ENCODE measurements around the gene INPP5A.

Gene INPP5A

DNA sequence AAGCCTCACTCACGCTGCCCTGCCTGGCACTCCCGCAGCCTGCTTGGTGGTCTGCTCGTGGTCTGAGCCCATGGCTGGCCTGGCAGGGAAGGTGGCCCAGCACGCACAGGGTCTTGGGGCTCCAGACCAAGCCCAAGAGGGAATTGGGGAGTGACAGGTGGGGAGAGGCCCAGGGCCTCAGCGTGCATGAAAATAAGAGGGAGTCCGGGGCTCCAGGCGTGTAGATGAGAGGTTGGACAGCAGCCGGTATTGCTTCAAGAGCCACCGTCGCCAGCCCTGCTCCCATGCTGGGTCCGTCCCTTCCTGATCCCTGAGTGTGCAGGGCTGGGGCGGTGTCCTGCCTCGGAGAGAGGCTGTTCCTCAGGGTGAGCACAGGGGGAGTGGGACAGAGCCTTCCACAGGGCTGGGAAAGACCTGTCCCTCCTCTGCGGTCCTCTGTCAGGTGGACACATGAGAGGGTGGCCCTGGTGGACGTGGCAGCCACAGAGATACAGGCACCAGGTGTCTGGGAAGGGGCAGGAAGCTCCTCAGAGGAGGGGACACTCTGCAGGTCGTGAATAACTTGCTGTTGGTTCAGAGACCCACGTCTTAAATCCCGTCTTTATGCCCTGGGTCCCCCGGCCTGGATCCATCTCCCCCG, 113.1 kb downstream of the INPP5A start:
- DNase-seq = no peak

DNA sequence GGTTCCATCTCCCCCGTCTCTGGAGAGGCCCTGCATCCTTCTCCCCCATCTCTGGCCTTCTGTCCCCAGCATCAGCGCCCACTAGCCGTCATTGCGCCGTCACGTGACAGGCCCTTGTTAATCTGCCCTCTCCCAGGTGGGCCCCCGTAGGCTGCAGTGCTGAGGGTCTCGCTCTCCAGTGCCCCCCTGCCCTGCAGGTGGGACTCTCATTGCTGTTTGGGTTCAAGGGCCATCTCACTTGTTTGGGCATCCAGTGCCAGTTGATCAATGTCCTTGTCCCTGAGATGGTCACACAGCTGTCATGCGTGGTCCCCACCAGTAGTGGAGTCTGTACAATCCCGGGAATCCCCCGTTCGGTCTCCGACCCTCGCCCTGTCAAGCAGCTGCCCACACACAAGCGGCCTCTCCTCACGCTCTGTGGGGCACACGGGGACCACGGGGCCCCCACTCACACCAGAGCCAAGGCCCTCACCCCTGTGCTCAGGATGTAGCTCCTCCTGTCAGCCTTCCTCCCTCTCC, 114.0 kb downstream of the INPP5A start:
- no peak for DNase-seq

GRCh38 chr10:132652446-132652845, 114.9 kb downstream of the INPP5A start:
- DNase-seq = no peak

GRCh38 chr10:132652936-132653590, 115.5 kb downstream of the INPP5A start:
- DNase-seq = no peak

GRCh38 chr10:132653721-132654120, 116.1 kb downstream of the INPP5A start:
- no peak for DNase-seq

GRCh38 chr10:132654121-132654571, 116.6 kb downstream of the INPP5A start:
- DNase-seq = no peak

- DNase-seq = peak; percentile 21
Observed at GRCh38 chr10:132654708-132655661, 117.4 kb downstream of the INPP5A start.

GRCh38 chr10:132655735-132656134, 118.1 kb downstream of the INPP5A start:
- no peak for DNase-seq

DNA sequence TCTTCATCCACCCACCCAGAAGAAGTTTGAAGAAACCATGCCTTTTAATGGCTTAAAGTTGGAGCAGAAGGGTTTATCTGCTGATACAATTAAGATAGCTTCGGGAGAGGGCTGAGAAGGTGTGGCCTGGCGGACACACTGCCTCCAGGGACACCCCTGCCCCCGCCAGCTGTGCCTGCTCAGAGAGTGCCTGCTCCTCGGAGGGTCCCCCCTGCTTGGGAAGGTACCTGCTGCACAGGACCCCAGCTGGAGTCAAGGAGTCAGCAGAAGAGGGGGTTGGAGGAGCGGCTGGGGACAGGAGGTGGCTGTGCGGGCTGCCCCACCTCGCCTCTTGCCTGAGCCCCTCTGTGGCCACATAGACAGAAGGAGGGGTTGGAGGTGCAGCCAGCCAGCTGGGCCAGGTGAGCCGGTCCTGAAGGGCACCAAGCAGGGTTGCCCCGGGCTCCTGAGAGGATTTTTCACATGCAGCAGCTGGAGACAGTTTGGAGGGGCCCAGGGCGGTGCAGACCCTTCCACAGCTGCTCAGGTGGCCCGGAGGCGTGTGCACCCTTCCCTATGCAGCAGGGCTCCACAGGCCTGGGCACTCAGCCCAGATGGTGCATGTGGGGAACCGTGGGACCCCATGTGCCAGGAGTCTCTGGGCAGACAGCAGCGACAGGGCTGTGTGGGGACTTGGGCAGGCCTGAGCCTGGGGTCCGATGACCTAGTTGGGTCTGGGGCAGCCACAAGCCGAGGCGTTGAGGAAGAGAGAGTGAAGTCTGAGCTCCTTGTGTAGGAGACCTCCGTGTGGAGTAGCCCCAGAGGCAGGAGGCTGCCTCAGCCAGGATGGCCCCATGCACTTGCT, 118.9 kb downstream of the INPP5A start:
- no peak for DNase-seq

- DNase-seq = no peak
Observed at GRCh38 chr10:132657127-132657706, 119.6 kb downstream of the INPP5A start.

DNA sequence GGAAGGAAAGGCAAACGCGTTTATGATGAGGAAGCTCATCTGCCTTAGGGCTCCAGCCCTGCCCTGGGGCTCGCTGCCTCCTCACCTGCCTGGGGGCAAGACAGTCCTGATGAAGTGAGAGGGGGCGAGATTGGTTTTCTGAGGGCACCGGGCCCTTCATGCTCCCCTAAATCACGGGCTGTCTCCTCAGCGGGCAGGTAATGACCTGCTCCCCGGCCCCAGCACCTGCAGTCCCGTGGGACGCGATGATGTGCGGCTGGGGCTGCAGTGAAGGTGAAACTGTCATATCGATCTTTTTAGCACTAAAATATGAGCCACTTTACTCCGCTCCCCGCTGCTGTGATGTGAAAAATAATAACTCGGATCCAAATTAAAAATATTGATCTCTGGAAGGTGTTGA, 120.2 kb downstream of the INPP5A start:
- DNase-seq = no peak

- no peak for DNase-seq
Observed at GRCh38 chr10:132658546-132659205, 121.1 kb downstream of the INPP5A start.

DNA sequence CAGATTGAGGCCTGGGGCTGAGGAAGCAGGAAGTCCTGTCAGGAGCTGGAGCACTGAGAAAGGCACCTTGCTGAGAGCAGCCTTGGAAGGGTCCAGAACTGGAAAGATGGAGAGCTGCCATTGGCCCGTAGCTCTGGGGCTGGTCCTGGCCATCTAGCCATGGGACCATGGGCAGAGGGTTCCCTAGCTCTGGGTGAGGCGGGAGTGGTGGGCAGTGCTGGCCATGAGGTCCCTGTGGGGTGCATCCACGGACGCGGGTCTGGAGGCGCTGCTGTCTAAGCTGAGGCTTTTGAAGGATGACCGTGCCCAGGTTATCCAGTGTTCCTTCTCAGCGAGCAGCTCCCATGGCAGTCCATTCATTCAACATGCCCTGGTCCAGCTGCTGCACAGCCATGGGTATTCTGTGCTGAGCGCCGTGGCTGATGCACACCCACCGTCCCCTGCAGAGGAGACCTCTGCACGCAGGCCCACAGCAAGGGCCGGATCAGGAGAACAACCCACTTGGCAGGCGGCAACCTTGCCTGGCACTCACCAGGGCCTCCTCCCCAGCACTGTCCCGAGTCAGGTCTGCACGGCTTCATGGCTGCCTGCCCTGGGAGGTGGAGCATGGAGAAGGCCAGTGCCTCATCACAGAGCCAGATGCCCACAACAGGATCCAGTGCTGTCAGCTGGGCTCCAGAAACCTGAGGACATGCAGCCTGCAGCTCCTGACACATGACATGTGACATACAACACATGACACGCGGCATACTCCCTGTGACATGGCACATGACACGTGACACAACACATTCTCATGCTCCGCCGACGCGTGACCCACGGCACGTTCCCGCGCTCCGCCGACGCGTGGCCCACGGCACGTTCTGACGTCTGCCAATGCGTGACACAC, 121.9 kb downstream of the INPP5A start:
- no peak for DNase-seq

DNA sequence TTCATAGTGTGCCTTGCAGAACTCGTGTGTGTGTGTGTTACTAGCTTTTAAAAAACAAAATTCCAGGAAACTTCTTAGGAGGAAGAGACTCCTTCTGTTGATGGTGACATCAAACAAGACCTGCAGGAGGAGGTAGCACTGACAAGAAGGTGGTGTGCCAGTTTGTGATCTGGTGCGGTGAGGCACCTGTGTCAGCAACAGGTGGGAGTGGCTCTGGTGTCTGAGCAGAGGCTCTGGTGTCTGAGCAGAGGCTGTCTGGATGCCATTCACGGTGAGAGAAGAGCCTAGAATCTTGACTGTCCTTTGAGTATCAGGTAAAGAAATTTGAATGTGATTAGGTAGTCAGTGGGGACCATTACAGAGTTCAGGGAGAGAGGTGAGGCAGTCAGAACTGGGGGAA, 122.8 kb downstream of the INPP5A start:
- DNase-seq = no peak

DNA sequence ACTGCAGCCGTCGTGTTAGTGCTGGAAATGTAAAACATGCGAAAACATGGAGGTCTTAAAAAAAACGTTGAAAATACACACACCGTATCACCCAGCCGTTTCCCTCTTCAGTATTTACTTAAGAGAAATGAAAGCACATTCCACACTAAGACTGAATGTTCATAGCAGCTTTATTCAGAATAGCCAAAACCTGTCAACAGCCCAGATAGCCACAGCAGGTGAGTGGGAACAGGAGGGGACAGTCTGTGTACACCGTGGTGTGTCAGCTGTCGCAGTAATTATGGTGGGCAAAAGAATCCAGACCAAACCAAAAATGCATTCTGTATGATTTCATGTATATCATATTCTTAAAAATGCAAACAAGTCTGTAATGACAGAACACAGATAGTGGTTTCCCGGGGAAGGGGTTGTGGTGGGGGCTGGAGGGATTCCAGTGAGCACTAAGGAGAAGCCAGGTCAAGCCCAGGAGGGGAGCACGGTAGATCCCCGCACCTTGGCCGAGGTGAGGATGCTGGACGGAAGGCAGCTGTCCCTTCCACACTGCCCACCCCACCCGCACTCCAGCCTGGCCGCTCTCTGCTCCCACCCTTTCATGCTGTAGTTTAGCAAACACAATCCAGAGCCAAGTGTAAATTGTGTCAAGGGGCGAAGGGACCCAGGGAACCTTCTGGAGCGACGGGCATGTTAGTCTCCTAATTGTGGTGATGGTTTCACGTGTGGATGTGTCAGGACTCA, 124.8 kb downstream of the INPP5A start:
- no peak for DNase-seq

- no peak for DNase-seq
Observed at GRCh38 chr10:132663666-132664365, 126.2 kb downstream of the INPP5A start.

GRCh38 chr10:132664407-132664806, 126.8 kb downstream of the INPP5A start:
- DNase-seq = no peak

DNA sequence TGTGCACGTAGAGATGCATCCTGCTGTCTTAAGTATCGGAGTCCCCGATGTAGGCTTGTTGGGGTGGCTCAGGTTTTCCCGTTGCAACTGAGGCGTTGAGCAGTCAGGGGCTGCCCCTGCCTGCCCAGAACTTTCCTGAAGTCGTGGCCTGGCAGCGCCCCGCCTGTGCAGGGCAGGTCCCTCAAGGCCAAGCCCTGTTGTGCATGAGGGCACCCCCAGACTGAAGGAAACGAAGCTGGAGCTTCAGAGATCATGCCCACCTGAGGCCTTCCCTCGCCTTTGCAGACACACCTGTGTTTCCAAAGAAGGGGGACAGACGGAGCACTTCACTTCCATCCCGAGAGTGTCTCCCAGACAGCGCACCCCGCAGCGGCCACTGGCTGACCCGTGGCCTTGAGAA, 127.3 kb downstream of the INPP5A start:
- no peak for DNase-seq

Data from activated effector memory CD4-positive, alpha-beta T cell treated with Interleukin-2 at 50 U/mL for 16 hours (primary cell).